K562 (cell line): ENCODE data around the gene SETD5. TPM values are rescaled to one million over a fixed set of nuclear protein-coding genes. Genes with fewer than 3 reads are reported as not detected.

Source experiments
- CBX1 ChIP-seq: sonication (generic); IDR thresholded peaks from 2 replicates; pipeline ENCODE4 v1.6.1; 2016; ENCODE audit warnings: antibody characterized with exemption, low read depth, mild to moderate bottlenecking
- CC2D1A ChIP-seq: fragments of 450-650 bp; IDR thresholded peaks from 2 replicates; pipeline ENCODE4 v1.6.1; 2017; ENCODE audit warnings: mild to moderate bottlenecking
- ILF3 ChIP-seq: fragments of 450-650 bp; IDR thresholded peaks from 2 replicates; pipeline ENCODE4 v1.6.1; 2018; ENCODE audit warnings: antibody characterized with exemption, mild to moderate bottlenecking, moderate library complexity, borderline replicate concordance
- NELFE ChIP-seq: IDR thresholded peaks from 2 replicates; pipeline ENCODE4 v1.6.1; 2011; ENCODE audit warnings: mild to moderate bottlenecking; ENCODE audit not compliant: insufficient read depth, insufficient read length
- NFE2L1 ChIP-seq: fragments of 450-650 bp; IDR thresholded peaks from 2 replicates; pipeline ENCODE4 v1.6.1; 2016; ENCODE audit warnings: missing genetic modification characterization, low read depth, mild to moderate bottlenecking, missing compliant biosample characterization, moderate library complexity, borderline replicate concordance
- RAD51 ChIP-seq: fragments of 450-650 bp; IDR thresholded peaks from 2 replicates; pipeline ENCODE4 v1.7.1; 2016; ENCODE audit warnings: low read depth, mild to moderate bottlenecking, borderline replicate concordance
- RBM39 ChIP-seq: fragments of 200-400 bp; formaldehyde crosslinking; optimal IDR thresholded peaks from 2 replicates; pipeline ENCODE3; 2018; ENCODE audit warnings: low read depth, low read length
- RNF2 ChIP-seq: sonication (generic); IDR thresholded peaks from 2 replicates; pipeline ENCODE4 v1.6.1; 2016
- SPI1 ChIP-seq: IDR thresholded peaks from 2 replicates; pipeline ENCODE4 v1.6.1; 2011; ENCODE audit warnings: low read depth, low read length, control low read depth, borderline replicate concordance
- TAL1 ChIP-seq: fragments of 450-650 bp; IDR thresholded peaks from 2 replicates; pipeline ENCODE4 v1.6.1; 2016; ENCODE audit warnings: mild to moderate bottlenecking
- TRIM28 ChIP-seq: fragments of 450-650 bp; IDR thresholded peaks from 2 replicates; pipeline ENCODE4 v1.6.1; 2017
- ZNF174 ChIP-seq: fragments of 250-450 bp; sonication (Bioruptor Pico); IDR thresholded peaks from 2 replicates; pipeline ENCODE4 v1.4.0; 2020; ENCODE audit warnings: mild to moderate bottlenecking
- ZNF217 ChIP-seq: sonication (generic); formaldehyde crosslinking; IDR thresholded peaks from 2 replicates; pipeline ENCODE4 v1.8.0; 2022; ENCODE audit warnings: mild to moderate bottlenecking, missing genetic modification reagents
- ZNF76 ChIP-seq: fragments of 250-450 bp; sonication (Bioruptor Pico); IDR thresholded peaks from 2 replicates; pipeline ENCODE4 v1.4.0; 2020; ENCODE audit warnings: mild to moderate bottlenecking, moderate library complexity, borderline replicate concordance
- polyA plus RNA-seq, 8 experiments: library from polyadenylated mRNA; depleted of rRNA in 4 of 8; stranded (reverse) in 5 of 8; unstranded in 3 of 8; fragments of >200 nt; fragmentation: Nextera tagmentation in 2 of 8; fragmentation: Illumina TruSeq in 1 of 8; extraction: Ambion mirVana in 2 of 8; extraction: Trizol in 1 of 8; gene quantifications; 2 replicates each; pipeline versions ENCODE4 v1.2.1 to v1.2.3, GENCODE V29; 2011 to 2014; ENCODE audit warnings: inconsistent platforms in 1 of 8, missing spikeins in 1 of 8
- total RNA-seq, 7 experiments: library from RNA; depleted of rRNA in 6 of 7; stranded (reverse); fragments of >200 nt in 6 of 7; fragmentation: Illumina TruSeq in 2 of 7; extraction: Trizol in 2 of 7; gene quantifications; 2 replicates each; pipeline versions ENCODE4 v1.2.1 to v1.2.3, GENCODE V29; 2011 to 2021; ENCODE audit warnings: low replicate concordance in 1 of 7
- TF ChIP-seq, protein P1 (sequence below): fragments of 450-650 bp; IDR thresholded peaks from 2 replicates; pipeline ENCODE4 v1.6.1; 2016
- TF ChIP-seq, protein P2 (sequence below): fragments of 250-450 bp; sonication (Bioruptor Pico); IDR thresholded peaks from 2 replicates; pipeline ENCODE4 v1.5.1; 2021; ENCODE audit warnings: mild to moderate bottlenecking
- TF ChIP-seq, protein P3 (sequence below): fragments of 450-650 bp; formaldehyde crosslinking; IDR thresholded peaks from 2 replicates; pipeline ENCODE4 v1.4.0; 2020; ENCODE audit warnings: mild to moderate bottlenecking
- TF ChIP-seq, protein P4 (sequence below), 2 experiments: fragments of 250-450 bp in 1 of 2; fragments of 450-650 bp in 1 of 2; sonication (Bioruptor Pico) in 1 of 2; IDR thresholded peaks; 2 replicates each; pipeline versions ENCODE4 v1.6.1 to v1.8.0; 2016 to 2021; ENCODE audit warnings: mild to moderate bottlenecking in 2 of 2, moderate library complexity in 2 of 2, missing compliant biosample characterization in 1 of 2, missing genetic modification characterization in 1 of 2
- TF ChIP-seq, protein P5 (sequence below): sonication (generic); formaldehyde crosslinking; IDR thresholded peaks from 2 replicates; pipeline ENCODE4 v1.4.0; 2020; ENCODE audit warnings: mild to moderate bottlenecking, missing genetic modification reagents
- TF ChIP-seq, protein P6 (sequence below): fragments of 250-450 bp; sonication (Bioruptor Pico); IDR thresholded peaks from 2 replicates; pipeline ENCODE4 v1.9.0; 2021; ENCODE audit warnings: mild to moderate bottlenecking
- TF ChIP-seq, protein P7 (sequence below): IDR thresholded peaks from 2 replicates; pipeline ENCODE4 v1.6.1; 2014; ENCODE audit warnings: antibody characterized with exemption

The SETD5 gene
- total and polyA plus RNA-seq, 9 of the 15 experiments (the other 6 are each of a cell fraction or from before 2014, with no cell fraction given): 20.8 to 135 (median 87.2) TPM

DNA sequence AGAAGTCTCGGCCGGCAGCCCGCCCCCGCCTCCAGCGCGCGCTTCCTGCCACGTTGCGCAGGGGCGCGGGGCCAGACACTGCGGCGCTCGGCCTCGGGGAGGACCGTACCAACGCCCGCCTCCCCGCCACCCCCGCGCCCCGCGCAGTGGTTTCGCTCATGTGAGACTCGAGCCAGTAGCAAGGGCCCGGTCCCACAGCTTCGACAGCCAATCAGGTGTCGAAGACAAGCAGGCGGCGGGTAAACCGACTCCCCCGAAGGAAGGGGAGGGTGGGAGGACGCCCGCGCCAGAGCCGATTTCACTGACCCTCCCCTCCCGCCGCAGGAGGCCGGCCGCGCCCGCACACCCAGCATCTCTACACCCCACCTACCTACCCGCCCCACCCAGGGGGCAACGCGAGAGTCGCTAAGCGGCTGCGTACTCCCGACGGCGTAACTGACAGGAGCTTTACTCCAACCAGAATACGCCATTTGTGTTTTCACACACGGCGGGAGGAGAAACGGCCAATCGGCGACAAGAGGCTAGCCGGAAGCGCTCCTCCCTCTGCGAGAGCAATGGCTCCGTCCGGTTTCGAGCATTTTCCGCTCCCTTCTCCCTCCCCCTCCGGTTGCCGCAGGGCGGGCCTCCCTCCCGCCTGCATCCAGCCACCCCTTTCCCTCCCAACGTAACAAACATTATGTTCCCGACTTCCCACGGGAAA lies 633 bp upstream of the SETD5 start (continued):
- TF ChIP-seq, protein P1, sequence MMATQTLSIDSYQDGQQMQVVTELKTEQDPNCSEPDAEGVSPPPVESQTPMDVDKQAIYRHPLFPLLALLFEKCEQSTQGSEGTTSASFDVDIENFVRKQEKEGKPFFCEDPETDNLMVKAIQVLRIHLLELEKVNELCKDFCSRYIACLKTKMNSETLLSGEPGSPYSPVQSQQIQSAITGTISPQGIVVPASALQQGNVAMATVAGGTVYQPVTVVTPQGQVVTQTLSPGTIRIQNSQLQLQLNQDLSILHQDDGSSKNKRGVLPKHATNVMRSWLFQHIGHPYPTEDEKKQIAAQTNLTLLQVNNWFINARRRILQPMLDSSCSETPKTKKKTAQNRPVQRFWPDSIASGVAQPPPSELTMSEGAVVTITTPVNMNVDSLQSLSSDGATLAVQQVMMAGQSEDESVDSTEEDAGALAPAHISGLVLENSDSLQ: peak; percentile 99
- TF ChIP-seq, protein P2, sequence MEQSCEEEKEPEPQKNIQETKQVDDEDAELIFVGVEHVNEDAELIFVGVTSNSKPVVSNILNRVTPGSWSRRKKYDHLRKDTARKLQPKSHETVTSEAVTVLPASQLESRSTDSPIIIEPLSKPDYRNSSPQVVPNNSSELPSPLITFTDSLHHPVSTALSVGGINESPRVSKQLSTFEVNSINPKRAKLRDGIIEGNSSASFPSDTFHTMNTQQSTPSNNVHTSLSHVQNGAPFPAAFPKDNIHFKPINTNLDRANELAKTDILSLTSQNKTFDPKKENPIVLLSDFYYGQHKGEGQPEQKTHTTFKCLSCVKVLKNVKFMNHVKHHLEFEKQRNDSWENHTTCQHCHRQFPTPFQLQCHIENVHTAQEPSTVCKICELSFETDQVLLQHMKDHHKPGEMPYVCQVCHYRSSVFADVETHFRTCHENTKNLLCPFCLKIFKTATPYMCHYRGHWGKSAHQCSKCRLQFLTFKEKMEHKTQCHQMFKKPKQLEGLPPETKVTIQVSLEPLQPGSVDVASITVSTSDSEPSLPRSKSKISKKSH (CRISPR knock-in tag): no peak
- TF ChIP-seq CBX1 (peak; percentile 51; the same call in 1 of the 2 replicates), ZNF217 (CRISPR knock-in tag) (no peak), SPI1 (no peak), RNF2 (peak; percentile 98), TAL1 (no peak), CC2D1A (0 out of 2 replicates have a peak, but pooled peaks have one; percentile 55), ILF3 (peak; percentile 93), TRIM28 (no peak), NFE2L1 (tag) (no peak), NELFE (no peak), ZNF174 (CRISPR knock-in tag) (no peak), RAD51 (no peak), ZNF76 (no peak), RBM39 (no peak)
- TF ChIP-seq, protein P3, sequence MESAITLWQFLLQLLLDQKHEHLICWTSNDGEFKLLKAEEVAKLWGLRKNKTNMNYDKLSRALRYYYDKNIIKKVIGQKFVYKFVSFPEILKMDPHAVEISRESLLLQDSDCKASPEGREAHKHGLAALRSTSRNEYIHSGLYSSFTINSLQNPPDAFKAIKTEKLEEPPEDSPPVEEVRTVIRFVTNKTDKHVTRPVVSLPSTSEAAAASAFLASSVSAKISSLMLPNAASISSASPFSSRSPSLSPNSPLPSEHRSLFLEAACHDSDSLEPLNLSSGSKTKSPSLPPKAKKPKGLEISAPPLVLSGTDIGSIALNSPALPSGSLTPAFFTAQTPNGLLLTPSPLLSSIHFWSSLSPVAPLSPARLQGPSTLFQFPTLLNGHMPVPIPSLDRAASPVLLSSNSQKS (CRISPR knock-in tag): no peak
- TF ChIP-seq, protein P4, sequence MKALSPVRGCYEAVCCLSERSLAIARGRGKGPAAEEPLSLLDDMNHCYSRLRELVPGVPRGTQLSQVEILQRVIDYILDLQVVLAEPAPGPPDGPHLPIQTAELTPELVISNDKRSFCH (CRISPR knock-in tag; IDR thresholded peaks at IDR 0.05): no peak
- TF ChIP-seq, protein P4 (tag; IDR thresholded peaks at IDR 0.05): peak; percentile 42; the same call in 1 of the 2 replicates
- TF ChIP-seq, protein P5, sequence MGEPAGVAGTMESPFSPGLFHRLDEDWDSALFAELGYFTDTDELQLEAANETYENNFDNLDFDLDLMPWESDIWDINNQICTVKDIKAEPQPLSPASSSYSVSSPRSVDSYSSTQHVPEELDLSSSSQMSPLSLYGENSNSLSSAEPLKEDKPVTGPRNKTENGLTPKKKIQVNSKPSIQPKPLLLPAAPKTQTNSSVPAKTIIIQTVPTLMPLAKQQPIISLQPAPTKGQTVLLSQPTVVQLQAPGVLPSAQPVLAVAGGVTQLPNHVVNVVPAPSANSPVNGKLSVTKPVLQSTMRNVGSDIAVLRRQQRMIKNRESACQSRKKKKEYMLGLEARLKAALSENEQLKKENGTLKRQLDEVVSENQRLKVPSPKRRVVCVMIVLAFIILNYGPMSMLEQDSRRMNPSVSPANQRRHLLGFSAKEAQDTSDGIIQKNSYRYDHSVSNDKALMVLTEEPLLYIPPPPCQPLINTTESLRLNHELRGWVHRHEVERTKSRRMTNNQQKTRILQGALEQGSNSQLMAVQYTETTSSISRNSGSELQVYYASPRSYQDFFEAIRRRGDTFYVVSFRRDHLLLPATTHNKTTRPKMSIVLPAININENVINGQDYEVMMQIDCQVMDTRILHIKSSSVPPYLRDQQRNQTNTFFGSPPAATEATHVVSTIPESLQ (CRISPR knock-in tag): peak; percentile 89
- TF ChIP-seq, protein P6, sequence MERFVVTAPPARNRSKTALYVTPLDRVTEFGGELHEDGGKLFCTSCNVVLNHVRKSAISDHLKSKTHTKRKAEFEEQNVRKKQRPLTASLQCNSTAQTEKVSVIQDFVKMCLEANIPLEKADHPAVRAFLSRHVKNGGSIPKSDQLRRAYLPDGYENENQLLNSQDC (CRISPR knock-in tag): peak; percentile 61; the same call in 1 of the 2 replicates
- TF ChIP-seq, protein P7, sequence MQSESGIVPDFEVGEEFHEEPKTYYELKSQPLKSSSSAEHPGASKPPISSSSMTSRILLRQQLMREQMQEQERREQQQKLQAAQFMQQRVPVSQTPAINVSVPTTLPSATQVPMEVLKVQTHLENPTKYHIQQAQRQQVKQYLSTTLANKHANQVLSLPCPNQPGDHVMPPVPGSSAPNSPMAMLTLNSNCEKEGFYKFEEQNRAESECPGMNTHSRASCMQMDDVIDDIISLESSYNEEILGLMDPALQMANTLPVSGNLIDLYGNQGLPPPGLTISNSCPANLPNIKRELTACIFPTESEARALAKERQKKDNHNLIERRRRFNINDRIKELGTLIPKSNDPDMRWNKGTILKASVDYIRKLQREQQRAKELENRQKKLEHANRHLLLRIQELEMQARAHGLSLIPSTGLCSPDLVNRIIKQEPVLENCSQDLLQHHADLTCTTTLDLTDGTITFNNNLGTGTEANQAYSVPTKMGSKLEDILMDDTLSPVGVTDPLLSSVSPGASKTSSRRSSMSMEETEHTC: no peak
